ENCODE results near the gene ZNF697. TPM values are rescaled to one million over a fixed set of nuclear protein-coding genes. Genes with fewer than 3 reads are reported as not detected.

ZNF697 gene
- polyA plus RNA-seq, 1 donor (not counting 4 experiments of a cell fraction or from before 2014, with no cell fraction given), result 4.7 TPM

DNA sequence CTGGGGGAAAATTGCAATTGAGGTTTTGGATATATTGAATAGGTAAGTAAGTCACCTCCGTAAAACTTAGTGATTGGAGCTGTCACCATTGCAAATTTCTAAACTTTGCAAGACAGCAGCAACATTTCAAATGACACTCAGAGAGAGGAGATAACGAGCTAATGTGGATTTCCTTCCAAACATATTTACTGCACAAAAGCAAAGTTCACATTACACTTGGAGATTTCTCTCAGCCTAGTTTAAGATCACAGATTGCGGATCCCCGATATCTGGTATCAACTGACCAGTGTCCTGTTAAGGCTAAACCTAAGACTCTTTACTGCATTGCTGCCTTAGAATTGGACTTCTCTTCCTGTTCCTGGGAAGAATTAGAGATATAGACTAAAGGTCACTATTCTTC lies 47.5 kb downstream of the ZNF697 start:
- Histone ChIP-seq H3K79me2 (ENCODE audit: control insufficient read depth, insufficient read depth, low read length) (no peaks in the 10 kb centered on the region), H3K27ac (ENCODE audit: control insufficient read depth, insufficient read depth, low read length) (no peak overlapping the region), H3K4me2 (ENCODE audit: control insufficient read depth, extremely low read depth, insufficient read depth, low read depth, low read length) (no peak overlapping the region), H3K27me3 (ENCODE audit: control insufficient read depth, extremely low read depth, insufficient read depth, low read length) (no peaks in the 10 kb centered on the region), H3K4me1 (ENCODE audit: control insufficient read depth, extremely low read depth, insufficient read depth, low read length) (peaks cover 24% of the 10 kb centered on the region), H3K36me3 (ENCODE audit: control insufficient read depth in 2 of 2, extremely low read depth in 1 of 2, insufficient read depth in 2 of 2, low read length in 2 of 2) (no peaks in the 10 kb centered on the region), H2AFZ (ENCODE audit: control insufficient read depth, low read length) (no peak overlapping the region), H4K20me1 (ENCODE audit: control insufficient read depth, extremely low read depth, insufficient read depth, low read length) (no peaks in the 10 kb centered on the region), H3K9me3 (ENCODE audit: control insufficient read depth, low read depth, low read length) (no peaks in the 10 kb centered on the region), H3K4me3 (ENCODE audit: control insufficient read depth in 2 of 3, extremely low read depth in 1 of 3, insufficient read depth in 2 of 3, low read depth in 1 of 3, low read length in 3 of 3) (no peak overlapping the region), H3K9ac (ENCODE audit: control insufficient read depth, extremely low read depth, insufficient read depth, low read length) (no peak overlapping the region), H3K9me1 (ENCODE audit: control insufficient read depth, extremely low read depth, insufficient read depth, low read length) (no peaks in the 10 kb centered on the region)
- no peak for DNase-seq (ENCODE audit: low read depth, low spot score)
- FAIRE-seq, result no peak
- dilution Hi-C loops (cut with MboI; ENCODE audit: extremely low pct_ligation_motif_present, low sequenced_read_pairs), result no loop called here
- no peak for TF ChIP-seq EZH2 (IDR thresholded peaks at IDR 0.05; ENCODE audit: low read length)
- TF ChIP-seq, protein P1, sequence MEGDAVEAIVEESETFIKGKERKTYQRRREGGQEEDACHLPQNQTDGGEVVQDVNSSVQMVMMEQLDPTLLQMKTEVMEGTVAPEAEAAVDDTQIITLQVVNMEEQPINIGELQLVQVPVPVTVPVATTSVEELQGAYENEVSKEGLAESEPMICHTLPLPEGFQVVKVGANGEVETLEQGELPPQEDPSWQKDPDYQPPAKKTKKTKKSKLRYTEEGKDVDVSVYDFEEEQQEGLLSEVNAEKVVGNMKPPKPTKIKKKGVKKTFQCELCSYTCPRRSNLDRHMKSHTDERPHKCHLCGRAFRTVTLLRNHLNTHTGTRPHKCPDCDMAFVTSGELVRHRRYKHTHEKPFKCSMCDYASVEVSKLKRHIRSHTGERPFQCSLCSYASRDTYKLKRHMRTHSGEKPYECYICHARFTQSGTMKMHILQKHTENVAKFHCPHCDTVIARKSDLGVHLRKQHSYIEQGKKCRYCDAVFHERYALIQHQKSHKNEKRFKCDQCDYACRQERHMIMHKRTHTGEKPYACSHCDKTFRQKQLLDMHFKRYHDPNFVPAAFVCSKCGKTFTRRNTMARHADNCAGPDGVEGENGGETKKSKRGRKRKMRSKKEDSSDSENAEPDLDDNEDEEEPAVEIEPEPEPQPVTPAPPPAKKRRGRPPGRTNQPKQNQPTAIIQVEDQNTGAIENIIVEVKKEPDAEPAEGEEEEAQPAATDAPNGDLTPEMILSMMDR (optimal IDR thresholded peaks at IDR 0.05 in 1 of 3, IDR thresholded peaks at IDR 0.05 in 1 of 3, conservative IDR thresholded peaks at IDR 0.05 in 1 of 3; ENCODE audit: extremely low read depth in 1 of 3, insufficient read depth in 2 of 3, low read length in 3 of 3), result no peak

DNA sequence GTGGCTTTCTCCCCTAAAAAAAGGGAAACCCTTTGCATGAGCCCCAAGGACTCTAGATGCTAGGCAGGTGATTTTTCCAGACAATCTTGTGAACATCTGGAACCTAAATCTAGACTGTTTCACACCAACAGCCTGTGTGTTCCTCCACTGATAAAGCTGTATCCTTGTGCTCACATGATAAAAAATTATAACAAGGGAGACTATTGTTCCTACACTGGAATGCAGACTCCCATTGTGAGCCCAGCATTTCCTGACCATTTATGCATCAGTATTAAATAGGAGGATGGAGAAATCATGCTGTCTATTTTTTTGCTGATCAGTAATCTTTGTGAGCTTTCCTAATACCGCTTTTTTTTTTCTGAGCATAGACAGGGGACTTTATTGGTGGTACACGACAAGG lies 52.5 kb downstream of the ZNF697 start:
- H3K9me1 ChIP-seq (ENCODE audit: control insufficient read depth, extremely low read depth, insufficient read depth, low read length), result no peaks in the 10 kb centered on the region
- H3K4me1 ChIP-seq (ENCODE audit: control insufficient read depth, extremely low read depth, insufficient read depth, low read length), result peaks cover 7% of the 10 kb centered on the region
- no peak overlapping the region for H2AFZ ChIP-seq (ENCODE audit: control insufficient read depth, low read length)
- H3K4me2 ChIP-seq (ENCODE audit: control insufficient read depth, extremely low read depth, insufficient read depth, low read depth, low read length), result no peak overlapping the region
- FAIRE-seq, result no peak
- dilution Hi-C loops (cut with MboI; ENCODE audit: extremely low pct_ligation_motif_present, low sequenced_read_pairs), result no loop called here
- no peaks in the 10 kb centered on the region for H3K36me3 ChIP-seq (ENCODE audit: control insufficient read depth in 2 of 2, extremely low read depth in 1 of 2, insufficient read depth in 2 of 2, low read length in 2 of 2)
- no peaks in the 10 kb centered on the region for H4K20me1 ChIP-seq (ENCODE audit: control insufficient read depth, extremely low read depth, insufficient read depth, low read length)
- H3K9ac ChIP-seq (ENCODE audit: control insufficient read depth, extremely low read depth, insufficient read depth, low read length), result no peak overlapping the region
- no peaks in the 10 kb centered on the region for H3K79me2 ChIP-seq (ENCODE audit: control insufficient read depth, insufficient read depth, low read length)
- H3K4me3 ChIP-seq (ENCODE audit: control insufficient read depth in 2 of 3, extremely low read depth in 1 of 3, insufficient read depth in 2 of 3, low read depth in 1 of 3, low read length in 3 of 3), result no peak overlapping the region
- H3K27me3 ChIP-seq (ENCODE audit: control insufficient read depth, extremely low read depth, insufficient read depth, low read length), result no peaks in the 10 kb centered on the region
- H3K27ac ChIP-seq (ENCODE audit: control insufficient read depth, insufficient read depth, low read length), result no peak overlapping the region
- DNase-seq (ENCODE audit: low read depth, low spot score), result no peak
- TF ChIP-seq, protein P1 (optimal IDR thresholded peaks at IDR 0.05 in 1 of 3, IDR thresholded peaks at IDR 0.05 in 1 of 3, conservative IDR thresholded peaks at IDR 0.05 in 1 of 3; ENCODE audit: extremely low read depth in 1 of 3, insufficient read depth in 2 of 3, low read length in 3 of 3), result no peak
- no peak for TF ChIP-seq EZH2 (IDR thresholded peaks at IDR 0.05; ENCODE audit: low read length)
- H3K9me3 ChIP-seq (ENCODE audit: control insufficient read depth, low read depth, low read length), result no peaks in the 10 kb centered on the region

Data from keratinocyte (primary cell).